ENCODE results near the gene SPRR2F. TPM values are rescaled to one million over a fixed set of nuclear protein-coding genes. Genes with fewer than 3 reads are reported as not detected.

Gene SPRR2F
- total and polyA plus RNA-seq, 2 experiments from 2014 or later = 0.44 TPM; not detected in 1

DNA sequence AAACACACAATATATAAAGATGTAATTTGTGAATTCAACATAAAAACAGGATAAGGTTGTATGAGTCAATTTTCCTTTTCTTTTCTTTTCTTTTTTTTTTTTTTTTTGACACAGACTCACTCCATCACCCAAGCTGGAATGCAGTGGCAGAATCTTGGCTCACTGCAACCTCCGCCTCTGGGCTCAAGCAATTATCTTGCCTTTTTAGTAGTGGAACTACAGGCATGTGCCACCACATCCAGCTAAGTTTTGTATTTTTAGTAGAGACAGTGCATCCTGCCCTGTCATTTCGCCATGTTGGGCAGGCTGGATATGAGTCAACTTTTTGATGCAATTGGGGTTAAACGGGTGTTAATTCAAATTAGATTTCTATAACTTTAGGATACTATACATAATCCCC, 31.6 kb downstream of the SPRR2F start:
- no peak for TF ChIP-seq JUNB (IDR thresholded peaks at IDR 0.05; ENCODE audit: unreplicated experiment)
- TF ChIP-seq STAT1 (IDR thresholded peaks at IDR 0.05; ENCODE audit: unreplicated experiment) = no peak
- no peak for TF ChIP-seq ZNF331 (CRISPR knock-in tag; IDR thresholded peaks at IDR 0.05; ENCODE audit: low read depth)
- no peaks in the 10 kb centered on the region for H4K20me1 ChIP-seq (replicated peaks; ENCODE audit: insufficient read depth)
- H2AFZ ChIP-seq = no peak overlapping the region
- Mint-ChIP-seq H3K9me3 (peaks cover 20% of the 10 kb centered on the region), H3K27me3 (ENCODE audit: insufficient read depth, low read depth, poor library complexity) (no peaks in the 10 kb centered on the region), H3K4me1 (peaks cover 9% of the 10 kb centered on the region; the same call in 2 of the 3 replicates), H3K4me3 (no peak overlapping the region), H3K36me3 (ENCODE audit: low read depth) (peaks cover 11% of the 10 kb centered on the region), H3K27ac (no peak overlapping the region)
- no peaks in the 10 kb centered on the region for H3K36me3 ChIP-seq (ENCODE audit: insufficient read depth)
- no peaks in the 10 kb centered on the region for H3K27me3 ChIP-seq (ENCODE audit: insufficient read depth)
- no peaks in the 10 kb centered on the region for H3K9me2 ChIP-seq (ENCODE audit: insufficient read depth)
- no peak overlapping the region for H3K4me3 ChIP-seq
- DNase-seq (ENCODE audit: low spot score) = no peak
- no peaks in the 10 kb centered on the region for H3K4me1 ChIP-seq (ENCODE audit: insufficient read depth)
- no peak overlapping the region for H3K27ac ChIP-seq (ENCODE audit: low read depth)
- ATAC-seq = no peak
- no peak overlapping the region for H3K4me2 ChIP-seq
- no peaks in the 10 kb centered on the region for H3F3A ChIP-seq (replicated peaks; ENCODE audit: low read depth)
- no peaks in the 10 kb centered on the region for H3K79me2 ChIP-seq (replicated peaks; ENCODE audit: insufficient read depth)

DNA sequence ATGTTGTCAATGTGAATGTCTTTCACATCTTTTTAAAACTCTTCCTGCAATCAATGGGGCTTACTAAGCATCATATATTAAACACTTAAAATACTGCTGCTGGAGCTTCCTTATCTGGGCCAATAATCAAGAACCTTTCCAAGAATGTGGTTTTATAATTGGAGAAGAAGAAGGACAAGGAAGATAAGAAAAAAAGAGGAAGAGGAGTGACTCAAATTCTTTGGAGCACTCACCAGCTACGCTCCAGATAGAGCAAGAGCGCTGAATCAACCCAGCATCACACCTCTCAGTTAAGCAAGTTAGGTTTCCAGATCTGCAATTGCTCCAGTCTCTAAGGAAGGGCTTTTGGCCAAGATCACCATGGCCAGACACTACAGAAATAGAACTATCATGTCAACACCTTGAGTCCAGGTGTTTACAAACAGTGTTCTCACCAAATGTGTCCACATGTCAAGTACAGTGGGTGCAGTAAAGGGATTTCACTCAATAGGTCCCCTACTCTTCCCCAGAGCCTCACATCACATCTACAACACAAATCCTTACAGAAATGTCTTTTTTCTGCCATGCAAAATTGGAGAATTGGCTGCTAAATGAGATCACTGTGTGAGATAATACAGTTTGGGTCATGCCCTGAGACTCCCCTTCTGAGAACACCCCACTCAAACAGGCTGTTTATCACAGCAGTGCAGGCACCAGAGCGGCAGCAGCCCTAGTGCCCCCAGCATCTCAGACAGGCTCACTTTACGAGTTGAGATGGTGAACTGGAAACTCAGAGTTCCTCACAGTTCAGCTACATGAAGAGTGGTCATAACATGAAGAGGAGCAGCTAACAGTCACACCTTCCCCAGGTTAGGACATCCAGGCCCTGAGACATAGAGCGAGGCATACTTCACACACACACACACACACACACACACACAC, 40.2 kb downstream of the SPRR2F start:
- TF ChIP-seq EZH2phosphoT487 (IDR thresholded peaks at IDR 0.05; ENCODE audit: unreplicated experiment) = no peak
- no peak for TF ChIP-seq EZH2 (IDR thresholded peaks at IDR 0.05; ENCODE audit: low read depth, unreplicated experiment)
- no peak for TF ChIP-seq ZNF114 (CRISPR knock-in tag; IDR thresholded peaks at IDR 0.05)
- no peak for TF ChIP-seq STAT1 (IDR thresholded peaks at IDR 0.05; ENCODE audit: unreplicated experiment)
- no peak for TF ChIP-seq JUNB (IDR thresholded peaks at IDR 0.05; ENCODE audit: unreplicated experiment)
- Histone ChIP-seq H3K79me2 (replicated peaks; ENCODE audit: insufficient read depth) (no peaks in the 10 kb centered on the region), H3K9me2 (ENCODE audit: insufficient read depth) (no peaks in the 10 kb centered on the region), H3K4me3 (no peak overlapping the region), H3K27me3 (ENCODE audit: insufficient read depth) (no peaks in the 10 kb centered on the region), H2AFZ (peak overlapping the region; percentile 34; the same call in 1 of the 2 replicates), H3F3A (replicated peaks; ENCODE audit: low read depth) (no peaks in the 10 kb centered on the region), H3K27ac (ENCODE audit: low read depth) (no peak overlapping the region), H3K36me3 (ENCODE audit: insufficient read depth) (no peaks in the 10 kb centered on the region), H4K20me1 (replicated peaks; ENCODE audit: insufficient read depth) (no peaks in the 10 kb centered on the region), H3K4me1 (ENCODE audit: insufficient read depth) (no peaks in the 10 kb centered on the region), H3K4me2 (no peak overlapping the region)
- Mint-ChIP-seq H3K27ac (no peak overlapping the region), H3K27me3 (ENCODE audit: insufficient read depth, low read depth, poor library complexity) (no peaks in the 10 kb centered on the region), H3K4me1 (no peaks in the 10 kb centered on the region), H3K9me3 (no peaks in the 10 kb centered on the region), H3K4me3 (no peak overlapping the region), H3K36me3 (ENCODE audit: low read depth) (no peaks in the 10 kb centered on the region)
- ATAC-seq (no peak), DNase-seq (ENCODE audit: low spot score) (no peak)

DNA sequence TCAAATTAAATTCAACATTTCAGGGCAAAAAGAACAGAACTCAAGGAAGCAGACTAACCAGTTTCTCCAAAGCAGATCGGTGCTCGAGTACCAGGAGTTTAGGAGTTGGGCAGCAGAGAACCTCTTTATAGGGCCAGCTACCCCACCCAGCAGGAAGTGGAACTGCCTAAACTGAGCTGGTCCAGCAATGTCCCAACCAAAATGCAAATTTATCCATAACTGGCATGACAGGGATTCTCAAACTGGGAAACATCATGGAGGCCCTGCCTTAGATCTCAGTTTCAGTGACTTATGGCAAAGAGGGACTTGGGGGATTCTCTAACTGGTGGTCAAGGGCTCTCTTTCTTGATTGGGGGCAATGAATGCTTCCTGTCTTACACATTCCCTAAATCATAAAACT, 41.8 kb downstream of the SPRR2F start, which contains the start of gene SPRR2B:
Gene SPRR2B, minus strand, starts transcription at position 101 of the 400 bp plus-strand sequence. CDS start 772 bp downstream, outside the sequence.
- H4K20me1 ChIP-seq (replicated peaks; ENCODE audit: insufficient read depth) = no peaks in the 10 kb centered on the region
- H3K9me2 ChIP-seq (ENCODE audit: insufficient read depth) = no peaks in the 10 kb centered on the region
- no peaks in the 10 kb centered on the region for H3K27me3 ChIP-seq (ENCODE audit: insufficient read depth)
- H3K4me1 ChIP-seq (ENCODE audit: insufficient read depth) = no peaks in the 10 kb centered on the region
- H3K36me3 ChIP-seq (ENCODE audit: insufficient read depth) = no peaks in the 10 kb centered on the region
- H3K4me3 ChIP-seq = no peak within 1 kb of the TSS
- no peaks in the 10 kb centered on the region for H3K9me3 Mint-ChIP-seq
- DNase-seq (ENCODE audit: low spot score) = no peak
- no peak within 1 kb of the TSS for H3K27ac ChIP-seq (ENCODE audit: low read depth)
- no peaks in the 10 kb centered on the region for H3F3A ChIP-seq (replicated peaks; ENCODE audit: low read depth)
- peaks cover 3% of the 10 kb centered on the region for H3K27me3 Mint-ChIP-seq (ENCODE audit: insufficient read depth, low read depth, poor library complexity)
- no peak within 1 kb of the TSS for H3K27ac Mint-ChIP-seq
- no peaks in the 10 kb centered on the region for H3K4me1 Mint-ChIP-seq
- no peaks in the 10 kb centered on the region for H3K36me3 Mint-ChIP-seq (ENCODE audit: low read depth)
- ATAC-seq = no peak
- no peaks in the 10 kb centered on the region for H3K79me2 ChIP-seq (replicated peaks; ENCODE audit: insufficient read depth)
- H2AFZ ChIP-seq = no peak within 1 kb of the TSS
- H3K4me2 ChIP-seq = no peak within 1 kb of the TSS
- H3K4me3 Mint-ChIP-seq = no peak within 1 kb of the TSS
- TF ChIP-seq NANOG (IDR thresholded peaks at IDR 0.05; ENCODE audit: borderline replicate concordance) = no peak
- no peak for TF ChIP-seq STAT1 (IDR thresholded peaks at IDR 0.05; ENCODE audit: unreplicated experiment)
- TF ChIP-seq EZH2 (IDR thresholded peaks at IDR 0.05; ENCODE audit: low read depth, unreplicated experiment) = no peak
- no peak for TF ChIP-seq ZNF114 (CRISPR knock-in tag; IDR thresholded peaks at IDR 0.05)
- TF ChIP-seq, protein P1, sequence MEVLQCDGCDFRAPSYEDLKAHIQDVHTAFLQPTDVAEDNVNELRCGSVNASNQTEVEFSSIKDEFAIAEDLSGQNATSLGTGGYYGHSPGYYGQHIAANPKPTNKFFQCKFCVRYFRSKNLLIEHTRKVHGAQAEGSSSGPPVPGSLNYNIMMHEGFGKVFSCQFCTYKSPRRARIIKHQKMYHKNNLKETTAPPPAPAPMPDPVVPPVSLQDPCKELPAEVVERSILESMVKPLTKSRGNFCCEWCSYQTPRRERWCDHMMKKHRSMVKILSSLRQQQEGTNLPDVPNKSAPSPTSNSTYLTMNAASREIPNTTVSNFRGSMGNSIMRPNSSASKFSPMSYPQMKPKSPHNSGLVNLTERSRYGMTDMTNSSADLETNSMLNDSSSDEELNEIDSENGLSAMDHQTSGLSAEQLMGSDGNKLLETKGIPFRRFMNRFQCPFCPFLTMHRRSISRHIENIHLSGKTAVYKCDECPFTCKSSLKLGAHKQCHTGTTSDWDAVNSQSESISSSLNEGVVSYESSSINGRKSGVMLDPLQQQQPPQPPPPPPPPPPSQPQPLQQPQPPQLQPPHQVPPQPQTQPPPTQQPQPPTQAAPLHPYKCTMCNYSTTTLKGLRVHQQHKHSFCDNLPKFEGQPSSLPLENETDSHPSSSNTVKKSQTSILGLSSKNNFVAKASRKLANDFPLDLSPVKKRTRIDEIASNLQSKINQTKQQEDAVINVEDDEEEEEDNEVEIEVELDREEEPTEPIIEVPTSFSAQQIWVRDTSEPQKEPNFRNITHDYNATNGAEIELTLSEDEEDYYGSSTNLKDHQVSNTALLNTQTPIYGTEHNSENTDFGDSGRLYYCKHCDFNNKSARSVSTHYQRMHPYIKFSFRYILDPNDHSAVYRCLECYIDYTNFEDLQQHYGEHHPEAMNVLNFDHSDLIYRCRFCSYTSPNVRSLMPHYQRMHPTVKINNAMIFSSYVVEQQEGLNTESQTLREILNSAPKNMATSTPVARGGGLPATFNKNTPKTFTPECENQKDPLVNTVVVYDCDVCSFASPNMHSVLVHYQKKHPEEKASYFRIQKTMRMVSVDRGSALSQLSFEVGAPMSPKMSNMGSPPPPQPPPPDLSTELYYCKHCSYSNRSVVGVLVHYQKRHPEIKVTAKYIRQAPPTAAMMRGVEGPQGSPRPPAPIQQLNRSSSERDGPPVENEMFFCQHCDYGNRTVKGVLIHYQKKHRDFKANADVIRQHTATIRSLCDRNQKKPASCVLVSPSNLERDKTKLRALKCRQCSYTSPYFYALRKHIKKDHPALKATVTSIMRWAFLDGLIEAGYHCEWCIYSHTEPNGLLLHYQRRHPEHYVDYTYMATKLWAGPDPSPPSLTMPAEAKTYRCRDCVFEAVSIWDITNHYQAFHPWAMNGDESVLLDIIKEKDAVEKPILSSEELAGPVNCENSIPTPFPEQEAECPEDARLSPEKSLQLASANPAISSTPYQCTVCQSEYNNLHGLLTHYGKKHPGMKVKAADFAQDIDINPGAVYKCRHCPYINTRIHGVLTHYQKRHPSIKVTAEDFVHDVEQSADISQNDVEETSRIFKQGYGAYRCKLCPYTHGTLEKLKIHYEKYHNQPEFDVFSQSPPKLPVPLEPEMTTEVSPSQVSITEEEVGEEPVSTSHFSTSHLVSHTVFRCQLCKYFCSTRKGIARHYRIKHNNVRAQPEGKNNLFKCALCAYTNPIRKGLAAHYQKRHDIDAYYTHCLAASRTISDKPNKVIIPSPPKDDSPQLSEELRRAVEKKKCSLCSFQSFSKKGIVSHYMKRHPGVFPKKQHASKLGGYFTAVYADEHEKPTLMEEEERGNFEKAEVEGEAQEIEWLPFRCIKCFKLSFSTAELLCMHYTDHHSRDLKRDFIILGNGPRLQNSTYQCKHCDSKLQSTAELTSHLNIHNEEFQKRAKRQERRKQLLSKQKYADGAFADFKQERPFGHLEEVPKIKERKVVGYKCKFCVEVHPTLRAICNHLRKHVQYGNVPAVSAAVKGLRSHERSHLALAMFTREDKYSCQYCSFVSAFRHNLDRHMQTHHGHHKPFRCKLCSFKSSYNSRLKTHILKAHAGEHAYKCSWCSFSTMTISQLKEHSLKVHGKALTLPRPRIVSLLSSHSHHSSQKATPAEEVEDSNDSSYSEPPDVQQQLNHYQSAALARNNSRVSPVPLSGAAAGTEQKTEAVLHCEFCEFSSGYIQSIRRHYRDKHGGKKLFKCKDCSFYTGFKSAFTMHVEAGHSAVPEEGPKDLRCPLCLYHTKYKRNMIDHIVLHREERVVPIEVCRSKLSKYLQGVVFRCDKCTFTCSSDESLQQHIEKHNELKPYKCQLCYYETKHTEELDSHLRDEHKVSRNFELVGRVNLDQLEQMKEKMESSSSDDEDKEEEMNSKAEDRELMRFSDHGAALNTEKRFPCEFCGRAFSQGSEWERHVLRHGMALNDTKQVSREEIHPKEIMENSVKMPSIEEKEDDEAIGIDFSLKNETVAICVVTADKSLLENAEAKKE (CRISPR knock-in tag; IDR thresholded peaks at IDR 0.05) = no peak
- no peak for TF ChIP-seq JUNB (IDR thresholded peaks at IDR 0.05; ENCODE audit: unreplicated experiment)
- no peak for TF ChIP-seq ZNF331 (CRISPR knock-in tag; IDR thresholded peaks at IDR 0.05; ENCODE audit: low read depth)
- TF ChIP-seq POLR2AphosphoS5 (IDR thresholded peaks at IDR 0.05; ENCODE audit: low read depth) = no peak

All from GM23338 (cell line).